NCI-H460 (cell line): ENCODE results near the gene TLR1. TPM values are rescaled to one million over a fixed set of nuclear protein-coding genes. Genes with fewer than 3 reads are reported as not detected.

ENCODE experiments used
- DNase-seq: peaks from one replicate; pipeline ENCODE4 v3.0.0-alpha.2; 2016; ENCODE audit warnings: low read depth; ENCODE audit errors: extremely low read depth
- polyA plus RNA-seq: library from polyadenylated mRNA; depleted of rRNA; stranded (reverse); fragments of >200 nt; gene quantifications from 2 replicates; pipeline ENCODE4 v1.2.3, GENCODE V29; 2014; cell fraction: nucleus; rRNA removed
- total RNA-seq: library from RNA; depleted of rRNA; stranded (reverse); fragments of >200 nt; shearing (Covaris generic); gene quantifications from 2 replicates; pipeline ENCODE4 v1.2.3, GENCODE V29; 2014; rRNA removed

Gene TLR1, protein sequence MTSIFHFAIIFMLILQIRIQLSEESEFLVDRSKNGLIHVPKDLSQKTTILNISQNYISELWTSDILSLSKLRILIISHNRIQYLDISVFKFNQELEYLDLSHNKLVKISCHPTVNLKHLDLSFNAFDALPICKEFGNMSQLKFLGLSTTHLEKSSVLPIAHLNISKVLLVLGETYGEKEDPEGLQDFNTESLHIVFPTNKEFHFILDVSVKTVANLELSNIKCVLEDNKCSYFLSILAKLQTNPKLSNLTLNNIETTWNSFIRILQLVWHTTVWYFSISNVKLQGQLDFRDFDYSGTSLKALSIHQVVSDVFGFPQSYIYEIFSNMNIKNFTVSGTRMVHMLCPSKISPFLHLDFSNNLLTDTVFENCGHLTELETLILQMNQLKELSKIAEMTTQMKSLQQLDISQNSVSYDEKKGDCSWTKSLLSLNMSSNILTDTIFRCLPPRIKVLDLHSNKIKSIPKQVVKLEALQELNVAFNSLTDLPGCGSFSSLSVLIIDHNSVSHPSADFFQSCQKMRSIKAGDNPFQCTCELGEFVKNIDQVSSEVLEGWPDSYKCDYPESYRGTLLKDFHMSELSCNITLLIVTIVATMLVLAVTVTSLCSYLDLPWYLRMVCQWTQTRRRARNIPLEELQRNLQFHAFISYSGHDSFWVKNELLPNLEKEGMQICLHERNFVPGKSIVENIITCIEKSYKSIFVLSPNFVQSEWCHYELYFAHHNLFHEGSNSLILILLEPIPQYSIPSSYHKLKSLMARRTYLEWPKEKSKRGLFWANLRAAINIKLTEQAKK
- total RNA-seq, result 2.9 and 3.6 TPM in 2 replicates
- 3.5 and 9.2 TPM in 2 replicates for polyA plus RNA-seq

GRCh38 chr4:38804654-38805295 lies at the start of gene TLR1:
TLR1 (minus strand) TSS chr4:38804791; CDS start chr4:38798831, 5,960 bp downstream.
- DNase-seq, result peak; percentile 37

DNA sequence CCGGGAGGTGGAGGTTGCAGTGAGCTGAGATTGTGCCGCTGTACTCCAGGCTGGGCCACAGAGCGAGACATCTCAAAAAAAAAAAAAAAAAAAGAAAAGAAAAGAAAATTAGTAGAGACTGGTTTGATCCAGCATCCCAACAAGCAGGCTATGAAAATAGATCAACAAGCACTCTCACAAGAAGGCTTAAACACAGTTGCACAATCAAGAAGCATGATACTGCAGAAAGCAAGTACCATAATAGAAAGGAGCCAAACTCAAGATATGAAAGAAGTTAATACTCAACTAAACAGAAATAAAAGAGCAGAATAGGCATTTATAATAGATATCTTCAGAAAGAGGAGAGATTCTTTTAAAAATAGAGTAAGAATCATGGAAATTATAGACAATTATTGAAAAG lies 41.4 kb upstream of the TLR1 start:
- no peak for DNase-seq

DNA sequence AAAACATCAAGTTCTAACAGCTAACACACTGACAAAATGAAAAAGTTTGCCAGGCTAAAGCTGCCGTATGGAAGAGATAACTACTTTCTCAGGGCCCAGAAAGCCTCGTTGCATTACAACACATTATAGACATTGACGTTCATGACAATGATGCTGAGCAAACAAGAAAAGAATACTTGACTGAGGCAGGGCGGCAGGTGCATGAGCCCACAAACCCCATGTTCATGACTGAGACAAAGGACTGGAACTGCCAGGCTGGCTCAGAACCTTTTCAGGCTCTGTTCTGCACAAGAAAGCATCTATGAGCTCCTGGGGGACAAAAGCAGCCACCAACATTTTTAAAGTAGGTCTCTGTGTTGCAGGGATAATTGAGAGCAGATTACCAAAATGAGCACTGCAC lies 38.4 kb upstream of the TLR1 start:
- no peak for DNase-seq

GRCh38 chr4:38837849-38838248 lies 33.3 kb upstream of the TLR1 start:
- no peak for DNase-seq

DNA sequence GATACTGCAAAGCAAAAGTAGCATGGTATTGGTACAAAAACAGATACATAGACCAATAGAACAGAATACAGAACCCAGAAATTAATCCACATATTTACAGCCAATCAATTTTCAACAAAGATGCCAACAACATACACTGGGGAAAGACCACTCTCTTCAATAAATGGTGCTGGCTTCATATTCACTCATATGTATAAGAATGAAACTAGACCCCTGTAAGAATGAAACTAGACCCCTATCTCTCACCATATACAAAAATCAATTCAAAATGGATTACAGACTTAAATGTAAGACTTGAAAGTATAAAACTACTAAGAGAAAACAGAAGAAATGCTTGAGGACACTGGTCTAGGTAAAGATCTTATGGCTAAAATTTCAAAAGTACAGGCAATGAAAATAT lies 32.7 kb upstream of the TLR1 start:
- no peak for DNase-seq

- DNase-seq, result no peak
Observed at GRCh38 chr4:38834570-38834969, 30.0 kb upstream of the TLR1 start.

DNA sequence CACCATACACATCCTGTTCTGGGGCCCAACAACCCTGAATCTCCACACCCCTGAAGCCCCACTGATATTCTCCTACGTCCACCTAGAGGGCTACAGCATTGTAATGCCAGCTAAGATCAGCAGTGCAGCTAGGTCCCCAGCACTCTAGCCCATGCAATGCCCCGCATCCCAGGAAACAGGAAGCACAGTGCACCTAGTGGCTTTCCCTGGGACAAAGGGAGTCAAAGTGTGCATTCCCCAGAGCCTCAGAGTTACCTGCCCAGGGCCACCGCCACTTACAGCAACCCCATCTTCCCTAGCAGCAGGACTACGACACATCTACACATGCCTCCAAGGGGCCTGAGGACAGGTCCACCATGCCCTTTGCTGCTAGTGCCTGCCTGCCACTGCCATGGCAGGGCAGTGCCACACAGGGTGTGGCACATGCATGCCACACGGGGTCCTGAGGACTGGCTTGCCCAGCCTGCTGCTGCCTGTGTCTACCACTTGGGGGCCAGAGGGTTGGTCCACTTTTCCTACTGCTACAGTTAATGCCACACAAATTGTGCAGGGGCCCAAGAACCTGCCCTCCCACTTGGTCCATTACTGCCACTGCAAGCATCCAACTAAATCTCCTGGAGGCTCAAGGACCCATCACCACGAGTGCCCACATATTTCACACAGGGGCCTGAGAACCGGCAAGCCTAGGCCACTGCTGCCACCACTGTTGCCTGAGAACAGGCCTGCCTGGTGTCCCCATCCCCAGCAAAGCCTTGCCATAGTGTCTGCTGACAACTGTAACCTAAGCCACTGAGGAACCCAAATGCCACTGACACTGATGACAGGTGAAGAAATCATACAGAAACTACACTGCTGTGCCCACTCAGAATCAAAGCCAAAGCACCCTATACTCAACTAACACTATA lies 28.3 kb upstream of the TLR1 start:
- no peak for DNase-seq

DNA sequence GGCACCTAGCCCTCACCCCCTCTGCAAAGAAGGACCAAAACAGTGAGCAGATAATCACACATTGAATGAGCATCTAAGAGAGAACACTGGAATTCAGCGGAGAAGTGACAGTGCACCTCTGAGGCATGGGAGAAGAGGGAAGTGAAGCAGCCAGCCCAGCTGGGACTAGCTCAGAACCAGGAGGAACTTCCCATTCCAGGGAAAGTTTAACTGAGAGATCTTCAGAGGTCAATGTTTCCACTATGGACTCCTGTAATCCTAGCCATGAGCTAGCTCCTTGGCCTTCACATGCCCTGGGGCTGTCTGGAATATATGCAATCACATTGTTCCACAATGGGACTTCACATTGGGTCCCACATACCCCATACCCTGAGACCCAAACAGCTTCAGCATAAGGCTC lies 27.6 kb upstream of the TLR1 start:
- no peak for DNase-seq

- DNase-seq, result no peak
Observed at GRCh38 chr4:38831653-38832052, 27.1 kb upstream of the TLR1 start.

DNA sequence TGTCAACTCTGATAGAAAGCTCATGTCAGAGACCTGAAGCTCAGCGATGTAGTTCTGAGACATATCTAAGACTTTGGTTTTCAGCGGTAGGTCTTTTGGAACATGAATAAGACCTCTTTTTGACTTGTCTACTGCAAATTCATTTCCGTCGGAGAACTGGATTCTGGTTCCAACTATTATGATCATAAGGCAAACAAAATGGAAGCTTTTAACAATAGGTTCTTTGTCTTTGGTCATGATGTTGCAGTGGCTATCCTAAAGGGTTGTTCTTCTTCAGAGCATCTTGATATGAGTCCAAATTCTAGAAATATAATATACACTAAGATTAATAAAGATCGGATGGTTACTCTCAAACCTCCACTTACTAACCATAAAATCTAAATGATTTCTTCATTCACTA lies 24.6 kb upstream of the TLR1 start:
- DNase-seq, result no peak

GRCh38 chr4:38823766-38824165 lies 19.2 kb upstream of the TLR1 start:
- no peak for DNase-seq

- no peak for DNase-seq
Observed at GRCh38 chr4:38822748-38823303, 18.2 kb upstream of the TLR1 start.

GRCh38 chr4:38821739-38822138 lies 17.1 kb upstream of the TLR1 start:
- peak; percentile 17 for DNase-seq

DNA sequence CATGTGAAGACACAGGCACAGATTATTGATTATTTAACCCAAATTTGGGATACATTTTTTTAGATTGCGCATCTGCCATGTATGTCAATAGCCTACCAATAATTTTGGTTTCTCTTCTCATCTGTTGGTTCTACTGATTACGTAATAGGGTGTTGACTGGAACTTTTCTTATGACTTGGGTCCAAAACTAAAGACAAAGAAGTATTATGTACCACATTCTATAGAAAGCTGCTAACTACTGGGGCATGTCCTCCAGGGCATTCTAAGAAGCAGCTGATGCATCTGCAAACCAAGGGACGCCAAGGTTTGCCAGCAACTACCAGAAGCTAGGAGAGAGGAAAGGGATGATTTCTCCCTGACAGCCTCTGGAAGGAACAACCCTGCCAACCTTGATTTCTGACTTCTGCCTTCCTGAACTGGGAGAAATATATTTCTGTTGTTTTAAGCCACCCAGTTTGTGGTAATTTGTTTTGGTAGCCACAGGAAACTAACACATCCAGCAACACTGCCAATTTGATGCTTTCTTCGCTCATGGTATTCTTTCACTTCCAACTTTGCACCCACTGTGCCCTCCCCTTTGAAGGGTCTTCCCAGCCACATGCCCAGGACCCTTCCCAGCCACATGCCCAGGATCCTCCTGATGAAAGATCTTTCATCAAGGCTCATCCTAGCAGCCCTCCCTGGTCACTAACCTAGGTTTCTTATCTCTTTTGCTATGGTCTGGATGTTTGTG lies 15.9 kb upstream of the TLR1 start:
- no peak for DNase-seq

DNA sequence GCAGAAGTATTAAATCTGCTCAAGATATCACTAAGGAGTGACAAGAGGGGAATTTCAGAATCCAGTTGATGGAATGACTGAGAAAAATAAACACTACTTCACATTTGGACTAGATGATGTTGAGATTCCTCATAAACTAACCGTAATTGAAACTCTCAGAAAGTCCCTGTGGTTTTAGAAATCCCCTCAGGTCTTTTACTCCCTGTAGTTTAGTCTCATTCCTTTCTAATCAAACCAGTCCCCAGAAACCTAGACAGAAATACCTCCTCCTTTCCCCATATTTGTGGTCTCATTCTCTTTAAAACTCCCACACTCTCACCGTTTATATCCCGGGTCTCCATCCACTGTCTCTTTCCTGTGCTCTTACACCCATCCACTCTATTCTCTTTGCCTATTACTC lies 15.0 kb upstream of the TLR1 start:
- DNase-seq, result no peak

DNA sequence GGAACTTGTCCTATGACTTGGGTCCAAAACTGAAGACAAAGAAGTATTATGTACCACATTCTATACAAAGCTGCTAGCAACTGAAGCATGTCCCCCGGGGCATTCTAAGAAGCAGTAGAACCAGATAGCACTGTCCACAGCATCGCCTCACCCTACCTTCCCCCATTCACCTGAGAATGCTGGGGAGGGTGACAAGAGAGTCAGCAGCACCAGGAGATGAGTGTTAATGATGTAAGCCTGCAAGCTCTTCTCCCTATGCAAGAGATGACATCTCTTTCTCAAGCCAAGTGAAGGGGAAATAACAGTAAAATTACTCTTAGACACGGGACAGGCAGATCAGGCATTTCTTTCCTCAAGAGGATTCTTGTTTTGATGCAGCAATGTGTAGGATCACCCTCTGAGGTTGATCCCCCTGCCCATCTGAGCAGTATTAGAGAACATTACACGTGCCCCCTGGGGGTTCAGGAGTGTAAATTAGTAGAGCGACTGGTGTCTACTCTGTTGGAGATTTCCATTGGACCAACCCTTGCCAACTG lies 13.9 kb upstream of the TLR1 start:
- DNase-seq, result no peak

DNA sequence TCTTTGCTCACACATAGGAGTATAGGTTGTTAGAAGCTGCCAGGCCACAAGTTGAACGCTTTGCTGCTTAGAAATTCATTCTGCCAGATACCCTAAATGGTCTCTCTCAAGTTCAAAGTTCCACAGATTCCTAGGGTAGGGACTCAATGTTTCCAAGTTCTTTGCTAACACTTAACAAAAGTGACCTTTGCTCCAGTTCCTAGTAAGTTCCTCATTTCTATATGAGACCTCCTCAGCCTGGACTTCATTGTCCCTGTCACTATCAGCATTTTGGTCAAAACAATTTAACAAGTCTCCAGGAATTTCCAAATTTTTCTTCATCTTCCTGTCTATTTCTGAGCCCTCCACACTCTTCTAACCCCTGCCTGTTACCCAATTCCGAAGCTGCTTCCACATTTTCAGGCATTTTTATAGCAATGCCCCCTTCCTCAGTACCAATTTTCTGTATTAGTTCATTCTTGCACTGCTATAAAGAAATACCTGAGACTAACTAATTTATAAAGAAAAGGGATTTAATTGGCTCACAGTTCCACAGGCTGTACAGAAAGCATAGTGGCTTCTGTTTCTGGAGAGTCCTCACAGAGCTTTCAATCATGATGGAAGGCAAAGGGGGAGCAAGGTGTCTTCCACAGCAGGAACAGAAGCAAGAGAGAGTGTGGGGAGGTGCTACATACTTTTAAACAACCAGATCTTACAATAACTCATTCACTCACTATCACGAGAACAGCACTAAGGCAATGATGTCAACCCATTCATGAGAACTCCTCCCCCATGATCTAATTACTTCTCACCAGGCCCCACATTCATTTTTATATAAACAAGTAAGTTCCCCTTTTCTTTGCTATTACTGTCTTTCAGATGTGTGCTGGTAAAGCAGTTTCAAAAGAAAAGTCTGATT lies 11.5 kb upstream of the TLR1 start:
- DNase-seq, result no peak

GRCh38 chr4:38814386-38814785 lies 9.8 kb upstream of the TLR1 start:
- DNase-seq, result no peak
